ENCODE data around the gene S100A8. TPM values are rescaled to one million over a fixed set of nuclear protein-coding genes. Genes with fewer than 3 reads are reported as not detected.
"Not testable (repeated sequence)": the region's sequence is repeated elsewhere in the genome, so short reads cannot be mapped to it uniquely, and the experiment has no call there.

The S100A8 gene
- total RNA-seq, 4 donors from 2014 or later = 2.8 to 35.6 (median 6.2) TPM; not detected in 1

- no peak for DNase-seq
- intact Hi-C loops (cut with DNase I) = no loop called here
- TF ChIP-seq POLR2A (IDR thresholded peaks at IDR 0.05) (no peak), CTCF (IDR thresholded peaks at IDR 0.05) (no peak)
- H3K4me1 ChIP-seq = no peaks in the 10 kb centered on the region
- H3K9me3 ChIP-seq = no peaks in the 10 kb centered on the region
- no peaks in the 10 kb centered on the region for H3K36me3 ChIP-seq
- H3K27ac ChIP-seq = no peak within 1 kb of the TSS
- 68 to 74% methylated on average over 6 of the region's 6 CpGs for WGBS, 2 donors
- H3K27me3 ChIP-seq = no peaks in the 10 kb centered on the region
- no peak within 1 kb of the TSS for H3K4me3 ChIP-seq (replicated peaks in 1 of 3)
These were observed 25.1 kb upstream of the S100A8 start, which contains the start of gene S100A7A for GRCh38 chr1:153415850-153416570. Gene S100A7A (plus strand): TSS chr1:153416520. CDS start chr1:153418083, 1,563 bp downstream.

GRCh38 chr1:153413961-153414360, 23.1 kb upstream of the S100A8 start:
- H3K9me3 ChIP-seq; H3K27ac ChIP-seq; H3K36me3 ChIP-seq; H3K4me3 ChIP-seq (replicated peaks in 1 of 3); H3K27me3 ChIP-seq; H3K4me1 ChIP-seq; intact Hi-C loops (cut with DNase I); DNase-seq: not testable (repeated sequence)

GRCh38 chr1:153407274-153407673, 16.4 kb upstream of the S100A8 start:
- H3K4me1 ChIP-seq; H3K4me3 ChIP-seq (replicated peaks in 1 of 3): not testable (repeated sequence)

GRCh38 chr1:153405825-153406599, 15.1 kb upstream of the S100A8 start:
- H3K9me3 ChIP-seq; H3K36me3 ChIP-seq; H3K4me3 ChIP-seq (replicated peaks in 1 of 3); H3K27ac ChIP-seq; intact Hi-C loops (cut with DNase I); H3K27me3 ChIP-seq; H3K4me1 ChIP-seq; DNase-seq: not testable (repeated sequence)
- 75 to 80% methylated on average over 5 of the region's 6 CpGs for WGBS, 2 donors

More at GRCh38 chr1:153407274-153407673, 16.4 kb upstream of the S100A8 start:
- intact Hi-C loops (cut with DNase I); DNase-seq; H3K9me3 ChIP-seq; H3K27me3 ChIP-seq; H3K27ac ChIP-seq; H3K36me3 ChIP-seq: not testable (repeated sequence)
- WGBS, 2 donors = 51 to 52% methylated on average over 8 to 11 of the region's 11 CpGs

- Histone ChIP-seq H3K9me3 (no peaks in the 10 kb centered on the region), H3K4me1 (no peaks in the 10 kb centered on the region), H3K27ac (no peak overlapping the region), H3K4me3 (replicated peaks in 1 of 3) (no peak overlapping the region), H3K27me3 (no peaks in the 10 kb centered on the region), H3K36me3 (no peaks in the 10 kb centered on the region)
- 47 to 51% methylated on average over 15 of the region's 15 CpGs for WGBS, 2 donors
- intact Hi-C loops (cut with DNase I) = no loop called here
- DNase-seq = no peak
- TF ChIP-seq POLR2A (IDR thresholded peaks at IDR 0.05) = no peak
- peak in 2 of 6 experiments; percentile 8 to 30 for TF ChIP-seq CTCF (IDR thresholded peaks at IDR 0.05)
These were observed 13.9 kb upstream of the S100A8 start for GRCh38 chr1:153404768-153405167.

- no peak overlapping the region for H3K4me3 ChIP-seq (replicated peaks in 1 of 3)
- DNase-seq = no peak
- TF ChIP-seq CTCF (IDR thresholded peaks at IDR 0.05) (no peak), POLR2A (IDR thresholded peaks at IDR 0.05) (no peak)
- H3K4me1 ChIP-seq = no peaks in the 10 kb centered on the region
- H3K27ac ChIP-seq = no peak overlapping the region
- no peaks in the 10 kb centered on the region for H3K36me3 ChIP-seq
- no peaks in the 10 kb centered on the region for H3K27me3 ChIP-seq
- intact Hi-C loops (cut with DNase I) = no loop called here
- 76 to 79% methylated on average over 7 of the region's 7 CpGs for WGBS, 2 donors
- no peaks in the 10 kb centered on the region for H3K9me3 ChIP-seq
These were observed 13.3 kb upstream of the S100A8 start for GRCh38 chr1:153404086-153404635.
